KMS-11 (cell line): ENCODE results near the gene PRKCE.

Experiments used
- H2AFZ ChIP-seq: fragments of 200-600 bp; sonication (generic); 2 replicates; pipeline ENCODE4 v1.6.1; 2016; ENCODE audit warnings: antibody characterized with exemption, mixed run types, low read depth
- H3K27ac ChIP-seq: fragments of 200-600 bp; sonication (generic); 2 replicates; pipeline ENCODE4 v1.6.1; 2016; ENCODE audit warnings: mild to moderate bottlenecking, mixed run types
- H3K27me3 ChIP-seq: fragments of 200-600 bp; sonication (generic); 2 replicates; pipeline ENCODE4 v1.6.1; 2017; ENCODE audit warnings: mild to moderate bottlenecking, low read depth, mixed run types, moderate library complexity; ENCODE audit not compliant: insufficient read depth
- H3K36me3 ChIP-seq: fragments of 200-600 bp; sonication (generic); 2 replicates; pipeline ENCODE4 v1.6.1; 2017; ENCODE audit warnings: mild to moderate bottlenecking, mixed run types; ENCODE audit not compliant: insufficient read depth
- H3K4me1 ChIP-seq: fragments of 200-600 bp; sonication (generic); 2 replicates; pipeline ENCODE4 v1.6.1; 2016; ENCODE audit warnings: mild to moderate bottlenecking, low read depth, mixed run types; ENCODE audit not compliant: poor library complexity, severe bottlenecking
- H3K4me2 ChIP-seq: fragments of 200-600 bp; sonication (generic); 2 replicates; pipeline ENCODE4 v1.7.0; 2016; ENCODE audit warnings: mild to moderate bottlenecking, mixed run types
- H3K4me3 ChIP-seq: fragments of 200-600 bp; sonication (generic); IDR thresholded peaks from 2 replicates; pipeline ENCODE4 v1.6.1; 2017; ENCODE audit warnings: low read depth, low read length, mixed read lengths; ENCODE audit not compliant: insufficient read depth
- H3K79me2 ChIP-seq: fragments of 200-600 bp; sonication (generic); 2 replicates; pipeline ENCODE4 v1.6.1; 2016; ENCODE audit warnings: low read depth, mixed run types; ENCODE audit not compliant: insufficient read depth
- H3K9ac ChIP-seq: fragments of 200-600 bp; sonication (generic); 2 replicates; pipeline ENCODE4 v1.6.1; 2016; ENCODE audit warnings: mild to moderate bottlenecking, mixed run types
- H4K20me1 ChIP-seq: fragments of 200-600 bp; sonication (generic); 2 replicates; pipeline ENCODE4 v1.6.1; 2016; ENCODE audit warnings: mild to moderate bottlenecking, mixed run types; ENCODE audit not compliant: insufficient read depth
- TF ChIP-seq, protein P1 (sequence below): fragments of 200-600 bp; sonication (generic); conservative IDR thresholded peaks from 2 replicates; pipeline ENCODE4 v1.6.1; 2017; ENCODE audit warnings: low read depth, mild to moderate bottlenecking, antibody characterized with exemption, low read length, moderate library complexity, mixed read lengths

The PRKCE gene

GRCh38 chr2:46160326-46160725 lies 508.9 kb downstream of the PRKCE start:
- Histone ChIP-seq H3K27ac (no peak overlapping the region), H2AFZ (no peak overlapping the region), H3K36me3 (no peaks in the 10 kb centered on the region), H3K4me2 (no peak overlapping the region), H3K27me3 (no peaks in the 10 kb centered on the region), H4K20me1 (no peaks in the 10 kb centered on the region), H3K4me3 (no peak overlapping the region), H3K9ac (no peak overlapping the region), H3K4me1 (no peaks in the 10 kb centered on the region), H3K79me2 (no peaks in the 10 kb centered on the region)
- TF ChIP-seq, protein P1, sequence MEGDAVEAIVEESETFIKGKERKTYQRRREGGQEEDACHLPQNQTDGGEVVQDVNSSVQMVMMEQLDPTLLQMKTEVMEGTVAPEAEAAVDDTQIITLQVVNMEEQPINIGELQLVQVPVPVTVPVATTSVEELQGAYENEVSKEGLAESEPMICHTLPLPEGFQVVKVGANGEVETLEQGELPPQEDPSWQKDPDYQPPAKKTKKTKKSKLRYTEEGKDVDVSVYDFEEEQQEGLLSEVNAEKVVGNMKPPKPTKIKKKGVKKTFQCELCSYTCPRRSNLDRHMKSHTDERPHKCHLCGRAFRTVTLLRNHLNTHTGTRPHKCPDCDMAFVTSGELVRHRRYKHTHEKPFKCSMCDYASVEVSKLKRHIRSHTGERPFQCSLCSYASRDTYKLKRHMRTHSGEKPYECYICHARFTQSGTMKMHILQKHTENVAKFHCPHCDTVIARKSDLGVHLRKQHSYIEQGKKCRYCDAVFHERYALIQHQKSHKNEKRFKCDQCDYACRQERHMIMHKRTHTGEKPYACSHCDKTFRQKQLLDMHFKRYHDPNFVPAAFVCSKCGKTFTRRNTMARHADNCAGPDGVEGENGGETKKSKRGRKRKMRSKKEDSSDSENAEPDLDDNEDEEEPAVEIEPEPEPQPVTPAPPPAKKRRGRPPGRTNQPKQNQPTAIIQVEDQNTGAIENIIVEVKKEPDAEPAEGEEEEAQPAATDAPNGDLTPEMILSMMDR = no peak

DNA sequence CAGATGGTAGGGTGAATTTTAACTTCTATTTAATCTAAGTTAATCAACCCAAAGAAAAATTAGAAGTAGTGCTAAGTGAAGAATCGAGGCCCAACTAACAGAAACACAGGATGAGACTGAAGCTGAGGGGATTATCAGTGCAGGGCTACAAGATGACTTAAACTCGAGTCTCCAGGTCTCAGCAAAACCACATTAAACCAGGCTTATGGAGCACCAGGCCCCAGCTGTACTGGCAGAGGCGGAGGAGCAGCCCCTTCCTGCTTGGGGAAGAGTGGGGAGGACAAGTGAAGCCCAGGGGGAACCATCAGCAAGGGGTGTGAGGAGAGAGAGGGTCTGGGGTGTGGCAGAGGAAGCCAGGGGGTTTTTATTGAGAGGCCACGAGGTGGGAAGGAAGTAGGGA lies 509.8 kb downstream of the PRKCE start:
- H3K27ac ChIP-seq = no peak overlapping the region
- no peak overlapping the region for H3K9ac ChIP-seq
- H3K4me1 ChIP-seq = no peaks in the 10 kb centered on the region
- H3K36me3 ChIP-seq = no peaks in the 10 kb centered on the region
- H3K27me3 ChIP-seq = no peaks in the 10 kb centered on the region
- H3K79me2 ChIP-seq = no peaks in the 10 kb centered on the region
- H3K4me3 ChIP-seq = no peak overlapping the region
- TF ChIP-seq, protein P1 = no peak
- H3K4me2 ChIP-seq = no peak overlapping the region
- no peaks in the 10 kb centered on the region for H4K20me1 ChIP-seq
- H2AFZ ChIP-seq = no peak overlapping the region

GRCh38 chr2:46161911-46162310 lies 510.4 kb downstream of the PRKCE start:
- H3K4me2 ChIP-seq = no peak overlapping the region
- no peaks in the 10 kb centered on the region for H3K36me3 ChIP-seq
- TF ChIP-seq, protein P1 = no peak
- no peaks in the 10 kb centered on the region for H3K79me2 ChIP-seq
- H3K4me1 ChIP-seq = no peaks in the 10 kb centered on the region
- H3K27ac ChIP-seq = no peak overlapping the region
- H4K20me1 ChIP-seq = no peaks in the 10 kb centered on the region
- H3K4me3 ChIP-seq = no peak overlapping the region
- H3K9ac ChIP-seq = no peak overlapping the region
- no peak overlapping the region for H2AFZ ChIP-seq
- no peaks in the 10 kb centered on the region for H3K27me3 ChIP-seq

DNA sequence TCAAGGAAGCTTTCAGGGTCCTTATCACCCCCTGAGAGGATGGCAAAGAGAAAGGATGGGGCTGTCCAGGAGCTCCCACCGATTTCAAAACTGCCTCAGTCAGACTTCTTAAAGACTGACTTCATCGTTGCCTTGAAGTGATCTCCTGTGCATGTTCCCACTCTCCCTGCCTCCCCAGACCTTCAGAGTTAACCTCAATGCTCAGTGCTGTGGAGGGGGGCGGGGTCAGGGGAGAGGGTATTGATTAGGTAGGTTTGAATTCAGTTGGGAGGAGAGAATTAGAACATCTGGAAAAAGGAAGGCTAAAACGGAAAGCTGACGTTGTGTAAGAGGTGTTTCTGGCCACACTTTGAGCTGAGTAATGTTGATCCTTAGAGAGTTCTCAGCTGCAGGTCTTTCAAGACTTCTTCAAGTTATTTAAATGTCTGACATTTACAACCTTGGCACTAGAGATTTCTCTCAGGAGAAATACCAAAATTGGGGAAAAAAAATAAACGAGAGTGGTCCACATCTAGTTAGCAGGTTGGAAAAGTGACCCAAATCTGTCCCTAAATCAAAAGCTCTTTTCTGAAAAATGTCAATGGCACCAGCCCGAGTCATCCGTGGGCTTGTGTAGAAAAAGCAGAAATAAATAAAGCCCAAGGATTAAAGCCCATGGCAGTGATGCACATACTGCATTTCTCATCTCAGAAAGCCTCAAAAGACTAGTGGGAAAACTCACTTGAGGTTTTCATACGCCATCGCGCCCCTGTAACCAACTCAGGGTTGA lies 511.0 kb downstream of the PRKCE start:
- no peak overlapping the region for H3K9ac ChIP-seq
- H3K27me3 ChIP-seq = no peaks in the 10 kb centered on the region
- H3K4me2 ChIP-seq = no peak overlapping the region
- no peaks in the 10 kb centered on the region for H3K4me1 ChIP-seq
- no peak overlapping the region for H3K27ac ChIP-seq
- H4K20me1 ChIP-seq = no peaks in the 10 kb centered on the region
- no peaks in the 10 kb centered on the region for H3K36me3 ChIP-seq
- TF ChIP-seq, protein P1 = no peak
- no peak overlapping the region for H3K4me3 ChIP-seq
- no peaks in the 10 kb centered on the region for H3K79me2 ChIP-seq
- no peak overlapping the region for H2AFZ ChIP-seq
